SW 1271 (cell line): ENCODE measurements around the gene PLEK2.
"Not testable (repeated sequence)": the region's sequence is repeated elsewhere in the genome, so short reads cannot be mapped to it uniquely, and the experiment has no call there.

Experiments
- DNase-seq, 2 experiments: peaks; one replicate each; lab custom pipeline; 2025; lab: John Stamatoyannopoulos, UW

PLEK2 gene

DNA sequence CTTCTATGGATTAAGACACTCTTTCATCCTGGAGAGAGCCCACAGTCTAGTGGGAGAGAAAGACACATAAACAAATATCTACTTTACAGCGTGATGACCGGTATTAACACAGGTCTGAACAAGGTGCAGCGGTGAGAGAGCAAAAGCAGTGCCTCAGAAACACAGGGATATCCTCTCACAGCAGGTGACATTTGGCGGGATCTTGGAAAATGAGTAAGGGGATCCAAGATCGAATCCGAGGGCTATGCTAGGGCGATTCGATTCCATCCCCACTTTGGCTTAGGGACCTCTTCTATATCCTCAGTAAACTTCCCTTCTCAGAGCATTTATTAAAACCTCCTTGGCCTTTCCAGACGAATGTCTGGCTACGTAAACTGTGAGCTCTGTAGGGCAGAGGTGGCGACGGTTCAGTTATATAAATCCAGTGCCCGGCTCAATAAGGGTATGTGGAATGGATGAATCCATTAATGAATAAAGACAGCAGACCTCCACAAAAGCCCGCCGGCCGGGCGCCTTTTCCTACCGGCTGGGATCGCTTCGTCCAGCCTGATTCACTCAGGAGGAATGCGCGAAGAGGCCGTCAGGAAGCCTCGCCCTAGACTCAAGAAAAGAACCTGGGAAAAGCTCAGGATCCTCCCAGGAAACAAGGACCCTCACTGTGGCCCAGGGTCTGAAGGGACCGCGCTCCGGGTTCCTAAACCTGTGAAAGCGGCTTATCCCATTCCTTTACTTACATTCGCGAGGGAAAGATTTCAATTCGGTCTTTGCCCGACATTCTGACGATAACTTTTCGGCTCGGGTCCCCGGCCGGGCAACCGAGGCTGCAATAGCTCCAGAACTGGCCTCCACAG, 52.8 kb downstream of the PLEK2 start:
- DNase-seq = no peak

GRCh38 chr14:67357969-67358354, 54.0 kb downstream of the PLEK2 start:
- no peak for DNase-seq

GRCh38 chr14:67357186-67357968, 54.6 kb downstream of the PLEK2 start:
- DNase-seq = no peak

- DNase-seq = no peak
Observed at GRCh38 chr14:67352055-67352454, 59.9 kb downstream of the PLEK2 start.

DNA sequence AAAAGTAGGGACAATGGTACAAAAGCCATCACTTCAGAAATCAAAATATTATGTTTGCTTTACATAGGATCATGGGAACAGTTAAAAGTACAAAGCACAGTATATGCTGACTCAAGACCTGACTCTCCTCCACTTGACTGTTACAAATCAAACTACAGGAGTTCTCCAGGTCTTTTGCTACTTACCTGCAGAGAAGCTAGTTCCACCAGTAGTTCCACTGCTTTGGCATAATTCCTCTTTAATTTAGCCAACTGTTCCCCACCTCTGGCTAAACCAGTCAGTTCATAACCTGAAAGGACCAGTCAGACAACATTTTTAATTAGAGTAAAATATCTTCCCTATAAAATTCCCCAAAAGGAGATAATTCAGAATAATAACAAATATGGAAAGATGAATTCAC, 66.4 kb downstream of the PLEK2 start:
- no peak for DNase-seq

DNA sequence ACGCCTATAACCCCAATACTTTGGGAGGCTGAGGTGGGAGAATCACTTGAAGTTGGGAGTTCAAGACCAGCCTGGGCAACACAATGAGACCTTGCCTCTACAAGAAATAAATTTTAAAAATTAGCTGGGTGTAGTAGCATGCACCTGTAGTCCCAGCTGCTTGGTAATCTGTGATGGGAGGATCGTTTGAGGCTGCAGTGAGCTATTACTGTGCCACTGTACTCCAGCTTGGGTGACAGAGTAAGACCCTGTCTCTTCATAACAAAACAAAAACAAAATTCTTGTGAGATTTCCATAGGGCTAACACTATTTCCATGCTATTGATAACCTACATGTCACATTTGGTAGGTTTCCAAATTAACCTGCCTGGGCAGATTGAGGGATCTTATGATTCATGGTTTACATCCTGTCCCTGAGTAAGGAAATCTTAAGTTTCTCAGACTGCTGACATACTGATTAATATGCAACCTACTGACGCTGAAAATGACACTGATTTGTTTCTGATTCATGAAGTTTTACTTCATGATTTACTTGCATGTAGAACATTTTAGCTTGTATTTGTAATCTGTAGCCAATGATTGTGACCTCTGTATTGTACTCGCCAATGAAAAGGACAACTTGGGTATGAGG, 68.2 kb downstream of the PLEK2 start:
- peak in 1 of 2 experiments; percentile 15 for DNase-seq

DNA sequence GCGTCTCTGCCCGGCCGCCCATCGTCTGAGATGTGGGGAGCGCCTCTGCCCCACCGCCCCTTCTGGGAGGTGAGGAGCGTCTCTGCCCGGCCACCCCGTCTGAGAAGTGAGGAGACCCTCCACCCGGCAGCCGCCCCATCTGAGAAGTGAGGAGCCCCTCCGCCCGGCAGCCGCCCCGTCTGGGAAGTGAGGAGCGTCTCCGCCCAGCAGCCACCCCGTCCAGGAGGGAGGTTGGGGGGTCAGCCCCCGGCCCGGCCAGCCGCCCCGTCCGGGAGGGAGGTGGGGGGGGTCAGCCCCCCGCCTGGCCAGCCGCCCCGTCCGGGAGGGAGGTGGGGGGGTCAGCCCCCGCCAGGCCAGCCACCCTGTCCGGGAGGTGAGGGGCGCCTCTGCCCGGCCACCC, 70.7 kb downstream of the PLEK2 start:
- not testable (repeated sequence) for DNase-seq
